ENCODE measurements around the gene CSNK2A2.

- TF ChIP-seq EZH2 (IDR thresholded peaks at IDR 0.05) (no peak), POLR2AphosphoS5 (IDR thresholded peaks at IDR 0.05; ENCODE audit: borderline replicate concordance, low read depth, low read length) (no peak), FOXP2 (optimal IDR thresholded peaks at IDR 0.05; ENCODE audit: control extremely low read depth, extremely low read length, insufficient read depth) (no peak)
Measured at GRCh38 chr16:58235663-58236062, 37.8 kb upstream of the CSNK2A2 start.
